GM12878 (cell line): ENCODE results near the gene MED1. TPM values are rescaled to one million over a fixed set of nuclear protein-coding genes. Genes with fewer than 3 reads are reported as not detected.

Experiments
- ATAC-seq: fragments of 200-7000 bp; cut with Tn5 transposase; 3 replicates; pipeline ENCODE4 v1.9.1; 2020; ENCODE audit warnings: mild to moderate bottlenecking, moderate library complexity
- BruUV-seq: library from RNA; stranded (reverse); fragments of 400-500 nt; replicated peaks from 2 replicates; lab custom pipeline; 2021; lab: Mats Ljungman, UMichigan
- CTCF ChIA-PET: fragments of 300-600 bp; sonication (Branson Sonifier 250); formaldehyde crosslinking; extraction: SDS; loops from one replicate; lab custom pipeline; 2021; ENCODE audit warnings: inconsistent platforms; lab: Yijun Ruan, JAX
- POLR2A ChIA-PET: fragments of 350-600 bp; formaldehyde crosslinking; extraction: SDS; loops from one replicate; lab custom pipeline; 2021; ENCODE audit warnings: inconsistent platforms; lab: Charles Lee
- RAD21 ChIA-PET: fragments of 300-600 bp; sonication (Branson Sonifier 250); formaldehyde crosslinking; loops from one replicate; lab custom pipeline; 2023; ENCODE audit warnings: antibody characterized with exemption; ENCODE audit not compliant: unreplicated experiment; lab: Charles Lee
- SMC1A ChIA-PET: fragments of 300-600 bp; sonication (Branson Sonifier 250); formaldehyde crosslinking; loops from one replicate; lab custom pipeline; 2023; ENCODE audit not compliant: unreplicated experiment, uncharacterized antibody; lab: Charles Lee
- DNase-seq: peaks from one replicate; pipeline ENCODE4 v3.0.0-alpha.2; 2011; ENCODE audit warnings: low read depth, low spot score
- FAIRE-seq: peaks from 3 replicates; lab custom pipeline; 2011; peaks lifted over from hg19 to GRCh38; lab: Jason Lieb, UNC
- H2AFZ ChIP-seq: 2 replicates; pipeline ENCODE4 v1.6.0; 2011; ENCODE audit warnings: low read depth, low read length, control low read depth; ENCODE audit not compliant: control insufficient read depth
- H3K27ac ChIP-seq: 2 replicates; pipeline ENCODE4 v1.5.1; 2011; ENCODE audit warnings: control low read depth; ENCODE audit not compliant: control insufficient read depth, insufficient read depth
- H3K27me3 ChIP-seq, 2 experiments: replicated peaks in 1 of 2; 2 replicates each; pipeline versions ENCODE4 v1.6.0 to v1.6.1; 2011; ENCODE audit warnings: low read length in 1 of 2; ENCODE audit not compliant: control insufficient read depth in 2 of 2, insufficient read depth in 2 of 2
- H3K36me3 ChIP-seq, 2 experiments: 2 replicates each; pipeline ENCODE4 v1.5.1; 2011; ENCODE audit warnings: low read length in 1 of 2; ENCODE audit not compliant: control insufficient read depth in 2 of 2, insufficient read depth in 2 of 2
- H3K4me1 ChIP-seq: 2 replicates; pipeline ENCODE4 v1.6.1; 2011; ENCODE audit warnings: mild to moderate bottlenecking, low read length, moderate library complexity, mixed read lengths; ENCODE audit not compliant: control insufficient read depth, insufficient read depth
- H3K4me2 ChIP-seq: 2 replicates; pipeline ENCODE4 v1.6.0; 2011; ENCODE audit warnings: control low read depth; ENCODE audit not compliant: control insufficient read depth, insufficient read depth
- H3K4me3 ChIP-seq: fragments of 200-600 bp; sonication (generic); 2 replicates; pipeline ENCODE4 v1.5.1; 2016
- H3K79me2 ChIP-seq: 2 replicates; pipeline ENCODE4 v1.6.0; 2011; ENCODE audit warnings: low read length; ENCODE audit not compliant: control insufficient read depth, insufficient read depth
- H3K9ac ChIP-seq: 2 replicates; pipeline ENCODE4 v1.8.0; 2011; ENCODE audit warnings: low read length, control low read depth, mixed read lengths; ENCODE audit not compliant: control insufficient read depth, insufficient read depth
- H3K9me3 ChIP-seq: replicated peaks from 3 replicates; pipeline ENCODE4 v1.5.1; 2011; ENCODE audit warnings: mild to moderate bottlenecking, low read length; ENCODE audit not compliant: control insufficient read depth, insufficient read depth
- H4K20me1 ChIP-seq: 2 replicates; pipeline ENCODE4 v1.6.0; 2011; ENCODE audit not compliant: control insufficient read depth, insufficient read depth
- ATF7 ChIP-seq: fragments of 450-650 bp; IDR thresholded peaks from 2 replicates; pipeline ENCODE4 v1.6.1; 2016; ENCODE audit warnings: low read depth, mild to moderate bottlenecking
- CBX5 ChIP-seq: sonication (generic); IDR thresholded peaks from 2 replicates; pipeline ENCODE4 v1.6.1; 2016; ENCODE audit warnings: low read depth, moderate library complexity, mild to moderate bottlenecking, inconsistent platforms
- HDAC6 ChIP-seq: fragments of 200-600 bp; sonication (generic); IDR thresholded peaks from one replicate; pipeline ENCODE4 v1.8.0; 2017; ENCODE audit warnings: antibody characterized with exemption; ENCODE audit not compliant: unreplicated experiment
- IRF5 ChIP-seq: fragments of 450-650 bp; IDR thresholded peaks from 2 replicates; pipeline ENCODE4 v1.6.1; 2017; ENCODE audit warnings: borderline replicate concordance
- JUND ChIP-seq: IDR thresholded peaks from 2 replicates; pipeline ENCODE4 v1.6.1; 2012; ENCODE audit warnings: low read depth, mild to moderate bottlenecking, low read length, improper control_type of control experiment, moderate library complexity
- MTA2 ChIP-seq: fragments of 450-650 bp; IDR thresholded peaks from 2 replicates; pipeline ENCODE4 v1.6.1; 2016; ENCODE audit warnings: low read depth, mild to moderate bottlenecking, moderate library complexity
- POLR2AphosphoS5 ChIP-seq: IDR thresholded peaks from 2 replicates; pipeline ENCODE4 v1.6.1; 2011; ENCODE audit warnings: mild to moderate bottlenecking, low read length, inconsistent platforms
- SREBF1 ChIP-seq: IDR thresholded peaks from 2 replicates; pipeline ENCODE4 v1.6.1; 2012; ENCODE audit warnings: mild to moderate bottlenecking, low read length
- SREBF2 ChIP-seq: IDR thresholded peaks from 2 replicates; pipeline ENCODE4 v1.6.1; 2012; ENCODE audit warnings: mild to moderate bottlenecking, low read length
- TBL1XR1 ChIP-seq: IDR thresholded peaks from 2 replicates; pipeline ENCODE4 v1.6.1; 2012; ENCODE audit warnings: low read depth, low read length, improper control_type of control experiment
- USF2 ChIP-seq: IDR thresholded peaks from 2 replicates; pipeline ENCODE4 v1.6.1; 2011; ENCODE audit warnings: low read depth, low read length, improper control_type of control experiment, borderline replicate concordance
- WGBS: methylation state at CpG from one replicate; pipeline ENCODE4 v1.1.6; 2016; ENCODE audit warnings: low lambda C conversion rate; ENCODE audit not compliant: insufficient replicate concordance, insufficient coverage; ENCODE audit errors: missing lambda C conversion rate; 5-methylcytosine and 5-hydroxymethylcytosine counted together
- in situ Hi-C: fragments of 300-500 bp; cut with MboI; formaldehyde crosslinking; loops from 9 replicates; pipeline ENCODE4 v1.14.3; 2018; ENCODE audit warnings: mixed read lengths
- intact Hi-C: fragments of 100-400 bp; cut with micrococcal nuclease; formaldehyde crosslinking; loops from one replicate; pipeline ENCODE4 v1.14.2; 2022; ENCODE audit not compliant: unreplicated experiment
- polyA plus RNA-seq, 11 experiments: library from polyadenylated mRNA; depleted of rRNA in 4 of 11; unstranded in 6 of 11; stranded (reverse) in 5 of 11; fragments of >200 nt; fragmentation: Nextera tagmentation in 4 of 11; fragmentation: Illumina TruSeq in 1 of 11; extraction: Ambion mirVana in 4 of 11; extraction: Trizol in 1 of 11; gene quantifications; 1 replicate in 1 of 11; 2 replicates in 10 of 11; pipeline versions ENCODE4 v1.2.1 to v1.2.3, GENCODE V29; 2011 to 2016; ENCODE audit warnings: inconsistent platforms in 2 of 11, missing spikeins in 2 of 11, low read depth in 1 of 11
- total RNA-seq, 4 experiments: library from RNA; depleted of rRNA in 3 of 4; stranded (reverse); fragments of >200 nt in 3 of 4; fragmentation: Illumina TruSeq in 1 of 4; extraction: Trizol in 1 of 4; gene quantifications; 2 replicates each; pipeline versions ENCODE4 v1.2.1 to v1.2.3, GENCODE V29; 2013 to 2021

MED1 gene
- total and polyA plus RNA-seq, 10 of the 15 experiments (the other 5 are each of a cell fraction or from before 2014, with no cell fraction given), result 8.7 to 50.1 (median 30.1) TPM

GRCh38 chr17:39429600-39429999 lies 21.5 kb downstream of the MED1 start:
- DNase-seq (no peak), ATAC-seq (no peak), FAIRE-seq (no peak)
- ChIA-PET POLR2A (no interaction called here), RAD21 (no interaction called here), SMC1A (no interaction called here), CTCF (no interaction called here)
- in situ Hi-C loops (loop anchor here (25.0 kb wide), 1 partner anchor 1817 kb away; the partner anchor contains the start of gene SYNRG), intact Hi-C loops (no loop called here)
- H3K4me2 ChIP-seq, result no peak overlapping the region
- H3K9me3 ChIP-seq, result no peaks in the 10 kb centered on the region
- no peak overlapping the region for H3K4me3 ChIP-seq
- H3K9ac ChIP-seq, result no peak overlapping the region
- H3K4me1 ChIP-seq, result no peaks in the 10 kb centered on the region
- no peak overlapping the region for H2AFZ ChIP-seq
- TF ChIP-seq CBX5 (no peak), SREBF1 (no peak), HDAC6 (no peak), SREBF2 (no peak), ATF7 (no peak), JUND (no peak), MTA2 (no peak), POLR2AphosphoS5 (no peak), IRF5 (no peak), TBL1XR1 (no peak), USF2 (no peak)
- no peaks in the 10 kb centered on the region for H3K79me2 ChIP-seq
- WGBS, result 99% methylated on average over 4 of the region's 4 CpGs
- H3K27me3 ChIP-seq, result no peaks in the 10 kb centered on the region
- no TSS peak for BruUV-seq
- H3K36me3 ChIP-seq, result peaks cover 10 to 16% of the 10 kb centered on the region in 2 experiments
- H4K20me1 ChIP-seq, result no peaks in the 10 kb centered on the region
- no peak overlapping the region for H3K27ac ChIP-seq
